Stimulated activated CD8-positive, alpha-beta memory T cell treated with anti-CD3 and anti-CD28 coated beads, Interleukin-15, amount 100 ng/mL, for 24 hours (primary cell): Measurements from ENCODE around the gene TOR2A.
"Not testable (repeated sequence)": the region's sequence is repeated elsewhere in the genome, so short reads cannot be mapped to it uniquely, and the experiment has no call there.

Experiments
- DNase-seq: peaks from one replicate; pipeline ENCODE4 v3.0.0-alpha.2; 2020; ENCODE audit warnings: low read depth

The TOR2A gene

DNA sequence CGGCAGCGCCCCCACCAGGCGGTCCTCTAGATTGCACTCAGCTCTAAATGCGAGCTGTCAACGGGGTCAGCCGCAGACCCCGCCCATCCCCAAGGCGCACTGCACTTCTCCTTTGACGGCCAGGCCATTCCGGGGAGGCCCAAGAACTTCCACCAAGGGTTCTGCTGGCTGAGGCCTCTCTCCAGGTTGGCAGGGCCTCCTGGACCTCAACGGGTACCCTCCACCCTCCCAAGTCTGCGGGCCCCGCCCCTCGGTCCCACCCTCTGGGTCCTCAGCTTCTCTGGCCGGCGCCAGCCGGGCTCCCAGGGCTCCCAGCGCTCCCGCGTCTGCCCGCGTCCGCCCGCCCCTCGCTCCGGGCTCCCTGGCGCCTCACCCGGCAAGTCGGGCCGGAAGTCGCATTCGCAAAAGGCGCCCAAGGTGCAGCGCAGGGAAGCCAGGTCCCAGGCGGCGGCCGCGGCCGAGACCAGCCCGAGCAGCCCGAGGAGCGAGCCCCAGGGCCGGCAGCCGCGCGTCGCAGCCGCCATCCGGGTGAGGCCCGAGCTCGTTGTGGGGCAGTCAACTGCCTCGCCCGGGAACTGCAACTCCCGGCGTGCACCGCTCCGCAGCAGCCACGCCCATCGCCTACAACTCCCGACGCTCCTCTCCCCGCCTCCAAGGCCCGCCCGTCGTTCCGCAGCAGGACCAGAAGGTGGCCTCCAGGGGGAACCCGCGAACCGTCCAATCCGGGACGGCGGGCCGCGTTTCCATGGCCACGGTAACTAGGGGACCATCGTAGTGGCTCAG lies at the start of gene TOR2A:
TSS of gene TOR2A (minus strand) at position 548 of the 783 bp plus-strand sequence. CDS start at position 524, 24 bp downstream.
- DNase-seq, result peak; percentile 94

DNA sequence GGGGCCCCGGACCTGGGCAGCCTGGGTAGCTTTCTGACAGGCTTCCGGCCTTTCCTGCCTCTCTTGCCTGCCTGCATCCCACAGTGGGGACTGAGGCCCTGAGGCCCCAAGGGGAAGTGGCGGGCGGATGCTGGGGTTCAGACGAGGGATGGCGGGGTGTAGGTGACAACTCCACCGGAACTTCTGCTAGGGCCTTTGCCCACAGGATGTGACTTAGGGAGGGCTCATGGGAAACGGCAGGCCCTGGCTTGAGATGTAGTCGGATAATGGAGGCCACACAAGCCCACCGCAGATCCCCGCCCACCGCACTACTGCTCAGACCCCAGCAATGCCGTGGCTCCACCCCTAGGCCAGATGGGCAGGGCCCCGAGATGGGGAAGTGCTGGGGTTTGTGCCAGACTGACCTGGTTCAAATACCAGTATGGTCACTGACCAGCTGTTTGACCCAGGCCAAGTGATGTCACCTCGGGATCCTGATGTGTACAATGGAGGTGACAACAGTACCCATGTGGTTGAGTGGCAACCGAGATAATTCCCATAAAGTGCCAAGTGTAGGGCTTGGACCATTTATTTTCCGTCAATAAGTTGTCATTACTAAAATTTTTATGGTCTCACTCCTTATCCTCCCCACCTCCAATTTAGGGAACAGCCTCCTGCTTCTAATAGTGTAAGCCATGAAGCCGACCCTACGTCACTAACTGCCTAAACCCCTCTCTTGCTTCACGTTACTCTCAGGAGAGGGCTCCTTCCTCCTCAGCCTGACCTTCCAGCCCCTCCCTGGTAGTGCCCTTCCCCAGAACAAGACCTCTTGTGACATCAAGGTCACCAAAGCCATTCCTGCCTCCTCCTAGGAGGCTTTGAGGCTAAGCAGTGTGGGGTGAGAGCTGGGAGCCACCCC lies 48.3 kb upstream of the TOR2A start:
- no peak for DNase-seq

DNA sequence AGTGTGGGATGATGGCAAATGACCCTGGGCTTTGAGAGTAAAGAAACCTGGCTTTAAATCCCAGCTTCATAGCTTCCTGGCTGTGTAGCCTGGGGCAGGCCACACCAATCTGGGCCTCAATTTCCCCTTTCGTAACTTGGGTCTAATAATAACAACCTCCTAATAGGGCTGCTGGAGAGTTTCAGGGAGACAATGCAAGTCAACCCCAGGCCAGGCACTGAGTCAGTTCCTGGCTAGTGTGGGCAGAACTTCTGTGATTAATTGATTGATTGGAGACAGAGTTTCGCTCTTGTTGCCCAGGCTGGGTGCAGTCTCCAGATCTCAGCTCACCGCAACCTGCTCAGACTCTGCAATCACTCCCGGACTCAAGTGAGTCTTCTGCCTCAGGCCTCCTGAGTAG lies 46.7 kb upstream of the TOR2A start:
- no peak for DNase-seq

DNA sequence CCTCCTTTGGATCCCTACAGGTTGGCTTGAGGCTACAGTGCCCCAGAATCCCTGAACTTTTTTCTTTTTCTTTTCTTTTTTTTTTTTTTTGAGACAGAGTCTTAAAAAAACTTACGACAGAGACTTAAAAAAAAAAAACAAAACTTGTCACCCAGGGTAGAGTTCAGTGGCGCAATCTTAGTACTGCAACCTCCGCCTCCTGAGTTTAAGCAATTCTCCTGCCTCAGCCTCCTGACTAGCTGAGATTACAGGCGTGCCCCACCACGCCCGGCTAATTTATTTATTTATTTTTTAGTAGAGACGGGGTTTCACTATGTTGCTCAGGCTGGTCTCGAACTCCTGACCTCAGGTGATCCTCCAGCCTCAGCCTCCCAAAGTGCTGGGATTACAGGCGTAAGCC lies 45.8 kb upstream of the TOR2A start:
- DNase-seq, result not testable (repeated sequence)

DNA sequence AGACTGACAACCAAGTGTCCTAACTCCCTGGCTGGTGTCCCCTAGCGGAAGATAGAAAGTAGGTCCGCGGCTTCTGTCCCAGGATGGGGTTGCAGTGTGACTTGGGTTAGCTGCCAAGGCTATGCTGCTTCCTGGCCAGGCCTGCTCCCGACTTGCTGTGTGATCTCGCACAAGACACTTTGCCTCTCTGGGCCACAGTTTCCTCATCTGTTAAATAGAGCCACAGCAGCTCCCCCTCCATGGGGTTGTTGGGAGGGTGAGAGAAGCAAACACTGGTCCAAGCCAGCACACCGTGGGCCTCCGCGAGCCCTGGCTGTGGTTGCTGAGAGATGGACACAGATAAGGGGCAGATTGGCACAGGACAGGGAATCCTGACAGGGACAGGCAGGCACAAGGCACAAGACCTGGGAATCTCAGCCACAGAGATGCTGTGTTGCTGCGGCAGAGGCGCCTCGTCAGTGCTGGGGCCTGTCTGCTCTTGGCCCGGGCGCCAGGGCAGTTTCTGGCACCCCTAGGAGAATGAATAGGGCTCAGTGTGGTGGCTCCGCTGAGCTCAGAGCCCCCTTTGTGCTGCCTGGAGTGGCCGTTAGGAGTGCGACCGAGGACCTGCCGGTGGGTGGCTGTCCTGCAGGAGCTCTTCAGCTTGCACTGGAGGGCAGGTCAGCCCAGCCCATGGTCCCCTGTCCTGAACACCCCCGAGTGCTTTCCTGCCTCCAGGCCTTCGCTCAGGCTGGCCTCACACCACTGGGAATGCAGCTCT lies 45.2 kb upstream of the TOR2A start:
- DNase-seq, result no peak

DNA sequence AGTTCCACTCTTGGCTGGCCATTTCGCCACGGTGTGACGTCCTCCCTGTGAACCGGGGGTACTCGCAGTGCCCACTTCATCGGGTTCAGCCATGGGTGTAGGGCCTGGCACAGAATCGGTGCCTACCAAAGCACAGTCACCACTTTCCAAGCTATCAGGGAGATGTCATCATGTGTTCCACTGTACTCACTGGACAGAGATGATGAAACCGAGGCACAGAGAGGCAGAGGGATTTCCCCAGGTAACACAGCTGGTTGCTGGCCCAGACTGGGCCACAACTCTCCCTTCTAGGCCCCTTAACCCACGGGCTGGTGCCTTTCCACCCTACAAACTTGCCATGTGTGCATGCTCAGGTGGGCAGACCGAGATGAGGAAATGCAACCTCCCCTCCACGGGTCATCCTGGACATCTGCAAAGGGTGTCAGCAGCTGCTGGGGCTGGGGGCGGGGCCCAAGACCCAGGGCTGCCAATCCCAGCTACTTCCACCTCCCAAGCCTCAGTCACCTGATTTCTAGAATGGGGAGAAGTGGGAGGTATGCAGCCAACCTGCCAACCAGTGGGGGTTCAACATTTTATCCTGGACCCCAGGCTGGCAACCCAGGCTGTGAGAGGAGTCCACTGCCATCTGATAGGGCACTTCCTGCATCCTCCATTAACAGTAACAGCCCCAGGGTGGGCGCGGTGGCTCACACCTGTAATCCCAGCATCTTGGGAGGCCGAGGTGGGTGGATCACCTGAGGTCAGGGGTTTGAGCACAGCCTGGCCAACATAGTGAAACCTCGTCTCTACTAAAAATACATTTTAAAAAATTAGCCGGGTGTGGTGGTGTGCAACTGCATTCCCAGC lies 44.3 kb upstream of the TOR2A start:
- DNase-seq, result no peak

DNA sequence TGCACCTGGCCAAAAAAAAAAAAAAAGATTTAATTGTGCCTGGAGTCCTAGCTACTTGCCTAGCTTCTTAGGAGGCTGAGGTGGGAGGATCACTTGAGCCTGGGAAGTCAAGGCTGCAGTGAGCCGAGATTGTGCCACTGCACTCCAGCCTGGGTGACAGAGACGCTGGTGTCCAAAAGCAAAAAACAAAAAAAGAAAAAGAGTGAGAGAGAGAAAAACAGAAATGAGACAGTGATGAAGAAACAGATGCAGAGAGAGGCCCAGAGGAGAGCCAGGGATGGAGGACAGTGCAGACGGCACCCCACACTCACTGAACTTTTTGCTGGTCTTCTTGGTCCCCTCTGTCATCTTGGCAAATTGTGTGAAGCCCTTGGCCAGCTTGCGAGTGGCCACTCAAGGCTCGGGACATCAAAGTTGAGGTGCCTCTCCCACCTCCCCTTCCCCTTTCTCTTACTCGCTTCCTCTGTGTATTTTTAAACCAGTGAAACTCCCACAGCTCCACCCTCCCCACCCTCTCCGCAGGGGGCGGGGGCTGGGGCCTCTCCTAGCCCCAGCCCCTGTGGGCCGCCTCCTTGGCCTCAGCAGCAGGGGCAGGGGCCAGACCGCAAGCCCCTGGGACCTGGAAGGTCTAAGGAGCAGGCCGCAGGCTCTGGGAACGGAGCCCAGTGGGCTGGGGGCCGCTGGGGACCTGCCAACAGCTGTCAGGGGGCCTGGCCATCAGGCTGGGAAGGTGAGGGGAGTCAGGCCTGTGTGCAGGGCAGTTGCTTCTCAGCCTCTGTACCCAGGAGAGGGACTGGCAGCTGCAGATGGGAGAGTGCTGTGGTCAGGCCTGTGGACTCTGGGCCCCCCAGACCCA lies 43.4 kb upstream of the TOR2A start, which contains the start of gene SH2D3C:
TSS of gene SH2D3C (minus strand) at position 387 of the 856 bp plus-strand sequence. CDS start at position 348, 39 bp downstream.
- DNase-seq, result no peak

DNA sequence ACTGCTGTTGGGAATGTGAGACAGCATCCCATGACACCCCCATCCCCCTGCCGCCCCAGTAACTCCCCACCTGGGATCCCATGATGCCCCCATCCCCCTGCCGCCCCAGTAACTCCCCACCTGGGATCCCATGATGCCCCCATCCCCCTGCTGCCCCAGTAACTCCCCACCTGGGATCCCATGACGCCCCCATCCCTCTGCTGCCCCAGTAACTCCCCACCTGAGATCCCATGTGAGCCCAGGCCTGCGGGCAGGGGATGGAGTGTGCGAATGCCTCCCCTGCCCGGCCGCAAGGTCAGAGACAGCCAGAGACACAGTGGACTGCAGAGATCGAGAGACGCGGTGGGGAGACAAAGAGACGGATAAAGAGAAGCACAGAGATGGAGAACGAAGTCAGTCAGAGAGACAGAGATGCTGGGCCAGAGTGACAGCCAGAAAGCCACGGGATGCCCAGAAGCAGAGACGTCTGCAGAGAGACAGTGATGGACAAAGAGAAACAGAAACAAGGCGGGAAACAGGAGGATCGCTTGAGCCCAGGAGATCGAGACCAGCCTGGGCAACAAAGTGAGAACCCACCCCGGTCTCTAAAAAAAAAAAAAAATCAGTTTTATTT lies 42.4 kb upstream of the TOR2A start:
- DNase-seq, result no peak

DNA sequence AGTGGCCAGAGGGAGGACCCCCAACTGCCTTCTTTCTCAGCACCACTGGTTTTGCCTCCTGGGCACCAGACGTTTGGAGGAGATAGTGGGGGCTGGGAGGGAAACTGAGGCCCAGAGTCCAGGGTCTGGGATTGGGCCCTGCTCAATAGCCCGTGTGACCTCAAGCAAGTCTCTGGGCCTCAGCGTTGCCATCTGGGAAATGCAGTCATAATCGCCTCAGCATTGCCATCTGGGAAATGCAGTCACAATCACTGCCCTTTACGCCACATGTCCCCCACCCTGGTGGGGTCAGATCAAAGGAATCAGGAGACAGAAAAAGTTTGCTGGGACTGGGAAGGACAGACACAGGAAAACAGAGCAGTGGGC lies 41.8 kb upstream of the TOR2A start:
- no peak for DNase-seq

DNA sequence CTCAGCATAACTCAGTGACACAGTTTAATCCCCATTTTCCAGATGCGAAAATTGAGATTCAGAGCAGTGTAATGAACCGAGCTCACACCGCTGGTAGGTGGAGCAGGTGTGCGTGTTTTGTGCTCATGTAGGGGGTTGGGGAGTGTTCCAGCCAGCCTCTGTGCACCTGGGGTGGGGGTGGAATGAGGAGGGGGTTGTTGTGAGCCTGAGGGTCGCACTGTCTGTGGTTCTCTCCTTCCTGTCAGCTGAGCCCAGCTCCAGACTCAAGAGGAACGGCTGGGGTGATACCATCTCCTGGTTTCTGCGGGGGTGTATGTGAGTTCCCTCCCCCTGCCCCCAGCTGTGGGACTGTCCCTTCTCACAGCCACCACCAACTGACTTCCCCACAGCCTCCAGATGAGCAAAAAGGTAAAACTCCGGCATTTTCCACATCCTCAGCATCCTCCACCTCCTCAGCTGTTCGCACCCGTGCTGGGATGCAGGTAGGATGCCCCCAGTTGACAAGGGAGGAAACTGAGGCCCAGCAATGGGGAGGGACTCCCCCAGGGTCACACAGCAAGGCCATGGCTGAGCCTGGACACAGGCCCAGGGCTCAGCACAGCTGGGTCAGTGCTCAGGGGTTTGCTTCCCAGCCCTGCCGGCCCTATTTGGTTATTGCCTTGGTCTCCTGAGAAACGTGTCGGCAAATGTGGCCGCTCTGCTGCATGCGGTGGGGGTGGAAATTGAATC lies 41.3 kb upstream of the TOR2A start:
- DNase-seq, result no peak

DNA sequence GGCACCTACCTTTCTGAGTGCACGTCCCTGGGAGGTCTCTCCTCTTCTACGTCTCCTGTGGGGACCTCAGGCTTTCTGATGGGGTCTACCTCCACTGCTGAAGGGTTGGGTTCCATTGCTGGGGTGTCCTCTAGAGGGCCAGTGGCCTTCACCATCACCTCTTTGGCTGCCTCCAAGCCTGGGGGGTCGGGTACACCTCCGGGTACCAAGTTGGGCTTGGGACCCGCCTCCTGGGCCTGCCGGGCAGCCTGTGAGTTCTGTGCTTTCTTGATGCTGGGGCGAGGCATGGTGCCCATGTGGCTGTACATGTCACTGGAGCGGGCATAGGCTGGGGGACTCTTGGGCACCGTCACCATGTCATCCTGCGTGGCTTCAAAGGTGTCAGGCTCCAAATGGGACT lies 38.9 kb upstream of the TOR2A start:
- DNase-seq, result no peak

DNA sequence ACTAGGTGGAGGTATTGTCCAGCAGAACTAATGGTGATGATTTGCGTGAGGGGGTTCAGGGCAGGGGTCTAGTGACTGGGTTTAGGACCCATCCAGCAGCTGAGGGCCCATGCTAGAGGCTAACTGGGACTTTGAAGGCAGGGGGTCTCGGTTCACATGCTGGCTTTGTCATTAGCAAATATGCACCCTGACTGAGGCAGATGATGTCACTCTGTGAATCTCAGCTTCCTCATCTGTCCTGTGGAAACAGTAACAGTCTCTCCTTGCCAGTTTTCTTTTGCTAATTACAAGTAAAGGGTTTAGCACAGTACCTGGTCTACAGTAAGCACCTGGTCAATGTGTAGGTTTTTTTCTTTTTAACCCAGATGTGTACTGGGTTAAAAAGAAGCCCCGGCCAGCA lies 38.2 kb upstream of the TOR2A start:
- no peak for DNase-seq

DNA sequence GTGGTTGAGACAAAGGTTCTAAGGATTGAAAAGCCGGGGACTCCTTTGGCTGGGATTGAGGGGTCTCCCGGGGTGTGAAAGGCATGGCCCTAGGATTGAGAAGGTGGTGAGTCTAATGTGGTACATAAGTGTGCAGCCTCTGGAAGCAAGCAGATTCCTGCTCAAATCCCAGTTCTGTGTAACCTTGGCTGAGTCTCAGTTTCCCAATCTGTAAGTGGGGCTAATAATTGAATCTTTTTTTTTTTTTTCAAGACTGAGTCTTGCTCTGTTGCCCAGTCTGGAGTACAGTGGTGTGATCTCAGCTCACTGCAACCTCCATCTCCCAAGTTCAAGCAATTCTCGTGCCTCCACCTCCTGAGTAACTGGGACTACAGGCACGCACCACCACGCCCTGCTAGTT lies 37.5 kb upstream of the TOR2A start:
- DNase-seq, result no peak

DNA sequence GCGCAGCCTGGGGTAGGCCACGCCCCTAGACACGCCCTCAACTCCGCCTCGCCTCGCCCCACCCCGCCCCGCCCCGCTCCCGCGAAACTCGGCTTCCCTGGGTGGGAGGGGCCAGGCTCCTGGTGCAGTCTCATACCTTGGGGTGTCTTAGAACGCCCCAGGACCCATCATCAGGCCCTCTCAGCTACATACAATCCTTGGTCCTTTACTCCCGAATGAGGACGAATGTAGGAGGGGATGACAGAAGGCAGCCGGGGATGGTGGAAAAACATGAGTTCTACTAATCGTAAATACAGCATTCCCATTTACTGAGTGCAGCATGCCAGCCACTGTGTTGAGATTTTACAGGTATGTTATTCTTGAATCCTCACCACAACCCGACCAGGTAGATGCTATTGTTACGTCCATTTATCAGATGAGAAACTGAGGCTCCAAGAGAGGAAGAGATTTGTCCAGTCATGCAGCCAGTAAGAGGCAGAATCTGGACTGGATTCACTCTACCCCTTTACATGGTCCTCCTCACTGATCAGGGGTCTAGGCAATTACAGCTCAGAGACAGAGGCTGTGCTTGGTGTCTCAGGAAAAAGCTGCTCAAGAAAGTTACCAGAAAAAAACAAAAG lies 36.6 kb upstream of the TOR2A start:
- no peak for DNase-seq

DNA sequence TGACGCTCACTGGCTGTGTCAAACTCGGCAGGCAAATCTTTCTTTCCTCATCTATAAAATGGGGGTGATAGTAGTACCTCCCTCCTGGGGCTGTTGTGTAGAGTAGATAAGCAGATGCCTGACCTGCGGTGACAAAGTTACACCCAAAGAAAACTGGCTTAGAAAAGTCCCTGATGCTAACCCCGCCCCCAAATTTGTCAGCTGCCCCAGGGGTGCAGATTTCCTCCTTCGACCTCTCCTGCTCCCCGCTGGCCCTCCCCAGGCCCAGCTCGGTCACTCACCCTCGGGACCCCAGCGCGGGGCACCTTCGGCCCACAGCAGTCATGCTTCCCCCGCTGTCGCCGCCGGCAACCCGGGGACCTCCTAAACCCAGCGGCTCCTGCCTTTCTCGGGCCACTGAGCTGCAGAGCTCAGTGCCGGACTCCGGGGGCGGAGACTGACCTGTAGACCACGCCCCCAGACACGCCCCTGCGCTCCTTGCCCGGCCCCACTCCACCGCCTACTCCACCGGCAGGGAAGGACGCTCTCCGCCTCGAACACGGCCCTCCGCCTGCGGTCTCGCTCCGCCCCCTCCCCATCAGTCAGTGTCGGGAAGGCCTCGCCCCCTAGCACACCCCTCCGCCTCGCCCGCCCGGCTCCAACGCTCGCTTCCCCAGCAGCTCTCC lies 35.9 kb upstream of the TOR2A start:
- DNase-seq, result peak; percentile 96

DNA sequence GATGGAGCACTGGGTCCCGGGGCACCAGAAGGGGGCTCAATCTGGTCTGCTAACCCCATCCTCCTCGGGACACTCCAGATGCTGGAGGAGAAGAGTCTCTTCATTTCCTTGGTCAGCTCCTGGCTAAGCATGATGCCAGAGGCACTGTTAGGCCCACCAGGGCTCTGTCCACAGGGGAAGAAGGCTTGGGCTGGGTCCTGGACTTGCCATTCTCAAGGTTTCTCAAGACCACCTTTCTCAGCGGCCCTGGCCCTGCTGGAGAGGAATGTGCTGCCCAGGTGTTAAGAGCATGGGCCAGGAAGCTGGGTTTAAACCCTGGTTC lies 35.5 kb upstream of the TOR2A start:
- no peak for DNase-seq

DNA sequence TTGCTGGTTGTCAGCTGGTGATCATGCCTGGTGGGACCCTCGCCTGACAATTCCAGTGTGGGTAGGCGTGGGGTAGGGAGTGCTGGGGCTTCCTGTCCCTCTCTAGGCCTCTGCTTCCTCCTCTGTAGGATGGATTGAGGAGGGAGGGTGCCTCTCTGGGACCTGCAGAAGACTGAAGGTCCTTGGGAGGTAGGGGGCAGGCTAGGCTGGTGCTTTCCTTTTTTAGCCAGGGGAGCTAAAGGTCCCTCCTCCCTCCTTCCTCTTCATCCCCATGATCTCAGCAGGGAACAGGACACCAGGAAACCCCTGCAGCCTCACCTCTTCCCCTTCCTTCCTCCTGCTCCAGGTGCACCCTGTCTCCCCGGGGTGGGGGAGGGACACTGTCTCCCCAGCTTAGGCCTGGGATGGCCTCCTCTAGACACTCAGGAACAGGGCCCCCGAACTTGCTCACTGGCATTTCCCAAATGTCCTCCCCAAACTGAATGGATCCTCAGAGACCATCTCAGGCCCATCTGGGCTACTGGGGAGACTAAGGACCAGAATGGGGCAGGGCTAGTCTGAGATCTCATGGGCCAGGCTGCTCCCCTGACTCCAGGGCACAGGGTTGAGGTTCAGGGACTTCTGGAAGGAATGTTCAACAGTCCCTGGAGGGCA lies 35.0 kb upstream of the TOR2A start:
- DNase-seq, result no peak

DNA sequence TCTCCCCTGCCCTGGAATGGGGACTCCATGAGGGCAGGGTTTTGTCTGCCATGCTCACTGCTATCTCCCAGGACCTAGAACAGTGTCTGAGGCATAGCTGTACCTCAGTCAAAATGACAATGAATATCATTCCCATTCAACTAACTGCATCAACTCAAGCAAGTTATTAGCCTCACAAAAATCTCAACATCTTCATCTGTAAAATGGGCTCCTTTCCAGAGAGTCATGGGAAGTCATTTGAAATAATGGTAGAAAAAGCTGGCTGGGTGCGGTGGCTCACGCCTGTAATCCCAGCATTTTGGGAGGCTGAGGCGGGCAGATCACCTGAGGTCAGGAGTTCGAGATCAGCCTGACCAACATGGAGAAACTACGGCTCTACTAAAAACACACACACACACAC lies 34.0 kb upstream of the TOR2A start:
- DNase-seq, result no peak
